DMS53 treated with DMSO at 0.1 percent for 48 hours (cell line): ENCODE measurements around the gene C19orf81.
A peak's percentile ranks its signal among the peaks of the same experiment; 100 is the strongest.

Experiments used
- DNase-seq: peaks from one replicate; lab custom pipeline; 2025; ENCODE audit not compliant: unreplicated experiment; lab: John Stamatoyannopoulos, UW

C19orf81 gene

GRCh38 chr19:50679177-50680125, 30.2 kb downstream of the C19orf81 start:
- DNase-seq, result peak; percentile 5

GRCh38 chr19:50686310-50687032, 37.2 kb downstream of the C19orf81 start:
- no peak for DNase-seq

- no peak for DNase-seq
These were observed 39.5 kb downstream of the C19orf81 start for GRCh38 chr19:50688766-50689165.

GRCh38 chr19:50690439-50690838, 41.2 kb downstream of the C19orf81 start:
- no peak for DNase-seq

- DNase-seq, result no peak
These were observed 44.1 kb downstream of the C19orf81 start for GRCh38 chr19:50693064-50693975.

GRCh38 chr19:50694815-50695145, 45.5 kb downstream of the C19orf81 start:
- DNase-seq, result no peak

- no peak for DNase-seq
These were observed 46.2 kb downstream of the C19orf81 start for GRCh38 chr19:50695251-50696093.

GRCh38 chr19:50696094-50696483, 46.8 kb downstream of the C19orf81 start:
- DNase-seq, result no peak

- DNase-seq, result no peak
These were observed 48.3 kb downstream of the C19orf81 start for GRCh38 chr19:50697414-50698124.

- no peak for DNase-seq
These were observed 52.2 kb downstream of the C19orf81 start for GRCh38 chr19:50701367-50701985.

- DNase-seq, result no peak
These were observed 53.1 kb downstream of the C19orf81 start for GRCh38 chr19:50702158-50702870.

- DNase-seq, result no peak
These were observed 53.9 kb downstream of the C19orf81 start for GRCh38 chr19:50702871-50703829.

- DNase-seq, result no peak
These were observed 54.9 kb downstream of the C19orf81 start for GRCh38 chr19:50703915-50704796.

GRCh38 chr19:50705422-50706019, 56.3 kb downstream of the C19orf81 start:
- DNase-seq, result no peak

- DNase-seq, result no peak
These were observed 57.1 kb downstream of the C19orf81 start for GRCh38 chr19:50706387-50706786.
